HG02884 (cell line): Measurements from ENCODE around the gene ARMC3.

Source experiments
- ATAC-seq: cut with Tn5 transposase; IDR thresholded peaks from one replicate; pipeline ENCODE4 v1.9.1; 2021; ENCODE audit warnings: mild to moderate bottlenecking, moderate library complexity; ENCODE audit not compliant: unreplicated experiment

The ARMC3 gene

DNA sequence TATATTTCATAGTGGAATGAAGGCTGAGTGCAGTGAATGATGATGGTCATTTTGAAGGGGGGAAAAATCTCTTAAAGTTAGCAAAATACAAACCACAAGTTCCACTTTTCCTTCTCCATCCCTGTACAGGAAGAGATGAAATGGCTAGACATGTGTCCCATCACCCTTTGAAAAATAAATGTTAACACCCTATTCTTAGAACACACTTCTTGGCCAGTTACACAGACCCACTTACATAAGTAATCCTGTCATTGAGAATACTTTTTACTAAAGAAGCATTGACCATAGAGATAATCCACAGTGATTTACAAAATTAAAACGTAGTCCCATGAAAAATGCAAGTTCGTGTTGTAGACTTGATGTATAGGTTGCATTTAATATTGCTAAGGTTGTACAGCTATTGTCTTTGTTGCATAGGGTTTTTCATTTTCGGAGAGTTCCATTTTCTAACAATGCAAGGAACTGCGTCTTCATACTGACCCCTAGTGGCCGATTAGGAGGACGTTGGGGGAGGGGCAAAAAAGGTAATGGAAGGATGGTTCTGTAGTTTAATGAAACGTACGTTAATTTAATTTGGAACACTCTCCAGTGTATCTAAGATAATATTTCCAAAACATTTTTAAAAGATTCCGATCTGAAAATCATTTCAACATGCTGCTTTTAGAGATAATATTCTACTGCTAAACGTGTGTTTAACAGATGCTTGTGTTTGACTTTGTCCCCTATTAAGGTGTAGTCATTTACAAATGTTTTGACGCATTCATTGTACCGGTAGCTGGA is 60.9 kb downstream of the ARMC3 start:
- no peak for ATAC-seq

DNA sequence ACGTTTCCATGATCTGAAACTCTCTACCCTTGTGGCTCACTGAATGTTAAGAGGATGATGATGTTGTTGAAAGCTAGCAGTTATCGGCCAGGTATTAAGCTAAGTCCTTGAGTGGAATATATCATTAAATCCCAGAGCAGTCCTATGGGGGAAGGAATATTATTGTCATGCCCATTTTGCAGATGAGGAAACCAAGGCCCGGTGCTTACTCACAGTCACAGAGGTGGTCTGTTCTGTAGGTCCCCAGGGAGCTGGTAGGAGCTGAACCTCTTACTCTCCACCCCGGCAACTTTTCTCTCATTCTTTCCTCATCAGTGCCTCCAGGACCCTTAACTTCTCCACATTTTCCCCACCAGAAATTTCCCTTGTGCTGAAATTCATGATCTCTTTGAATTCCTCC is 62.6 kb downstream of the ARMC3 start:
- ATAC-seq, result no peak

- ATAC-seq, result no peak
Observed at GRCh38 chr10:22992075-22992474, 64.2 kb downstream of the ARMC3 start.

GRCh38 chr10:22992621-22993020 is 64.8 kb downstream of the ARMC3 start:
- ATAC-seq, result no peak

DNA sequence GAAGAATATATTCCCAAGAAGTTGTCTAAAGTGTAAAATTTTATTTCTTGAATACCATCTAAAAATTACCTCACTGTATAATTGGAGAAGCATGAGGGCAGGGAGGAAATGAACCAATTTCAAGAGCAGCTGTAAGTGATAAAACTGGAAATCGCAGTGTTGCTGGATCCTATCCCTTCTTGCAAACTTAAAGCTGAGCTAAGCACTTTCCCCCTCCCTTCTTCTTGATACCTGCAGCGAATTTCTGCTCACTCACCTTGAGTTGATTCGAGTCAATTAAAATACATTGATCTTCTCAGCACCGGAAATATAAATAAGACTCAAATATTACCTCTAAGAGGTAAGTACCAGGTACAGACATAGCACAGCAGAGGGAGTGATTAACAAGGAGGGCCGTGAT is 65.5 kb downstream of the ARMC3 start:
- no peak for ATAC-seq

GRCh38 chr10:22997096-22997495 is 69.2 kb downstream of the ARMC3 start:
- no peak for ATAC-seq

- ATAC-seq, result no peak
Observed at GRCh38 chr10:22998091-22998490, 70.2 kb downstream of the ARMC3 start.

DNA sequence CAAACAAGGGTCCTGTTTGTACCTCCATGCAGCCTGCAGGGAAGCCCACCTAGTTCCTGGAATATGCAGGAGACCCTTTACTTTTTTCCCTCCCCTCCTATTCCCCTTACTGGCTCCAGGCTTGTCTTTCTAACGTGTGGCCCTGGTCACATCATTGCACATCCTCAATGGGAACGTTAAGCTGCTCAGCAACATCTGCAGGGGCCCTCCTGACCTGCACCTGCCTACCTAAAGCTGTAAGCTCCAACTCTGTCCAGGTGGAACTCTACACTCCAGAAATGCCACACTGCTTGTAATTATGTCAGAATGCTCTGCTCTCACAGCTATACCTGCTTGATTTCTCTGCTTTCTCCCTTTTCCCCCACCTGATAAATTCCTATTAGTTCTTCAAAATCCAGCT is 72.1 kb downstream of the ARMC3 start:
- ATAC-seq, result no peak

- ATAC-seq, result no peak
Observed at GRCh38 chr10:23001901-23002516, 74.2 kb downstream of the ARMC3 start.

GRCh38 chr10:23005150-23005549 is 77.3 kb downstream of the ARMC3 start:
- ATAC-seq, result no peak

- ATAC-seq, result no peak
Observed at GRCh38 chr10:23013581-23014335, 85.9 kb downstream of the ARMC3 start.

- ATAC-seq, result peak; percentile 93
Observed at GRCh38 chr10:23015021-23015707, 87.3 kb downstream of the ARMC3 start.

DNA sequence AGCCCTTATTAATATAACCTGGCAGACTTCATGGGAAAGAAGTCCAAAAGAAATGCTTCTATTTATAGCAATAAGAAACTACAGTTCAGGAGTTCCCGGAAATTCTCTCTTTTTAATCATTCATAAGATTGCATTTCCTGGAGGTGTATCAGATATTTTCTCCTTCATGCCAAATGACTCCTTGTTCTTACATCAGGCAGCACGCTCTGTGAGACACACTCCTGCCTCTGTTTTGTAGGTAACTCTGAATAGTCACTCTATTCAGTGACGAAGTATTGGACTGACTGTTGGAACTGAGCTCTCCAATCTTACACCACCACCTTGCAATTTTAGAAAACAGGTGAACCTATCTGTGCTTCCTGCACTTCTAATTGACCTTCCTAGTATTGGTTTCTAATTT is 88.8 kb downstream of the ARMC3 start:
- no peak for ATAC-seq

GRCh38 chr10:23019633-23020032 is 91.8 kb downstream of the ARMC3 start:
- ATAC-seq, result no peak

GRCh38 chr10:23021430-23021829 is 93.6 kb downstream of the ARMC3 start:
- no peak for ATAC-seq

DNA sequence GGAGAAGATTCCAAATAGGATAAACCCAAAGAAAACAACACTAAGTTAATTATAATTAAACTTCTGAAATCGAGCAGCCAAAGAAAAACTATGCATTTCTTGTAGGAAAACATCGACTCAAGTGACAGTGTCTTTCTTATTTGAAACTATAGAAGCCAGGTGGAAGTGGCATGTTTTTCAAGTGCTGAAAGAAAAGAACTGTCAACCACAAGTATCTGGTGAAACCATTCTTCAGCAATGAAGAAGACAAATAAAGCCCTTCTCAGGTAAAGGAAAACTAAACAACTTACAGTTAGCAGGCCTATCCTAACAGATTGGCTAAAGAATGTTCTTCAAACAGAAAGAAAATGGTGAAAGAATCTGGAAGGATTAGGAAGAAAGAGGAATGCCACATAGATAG is 96.1 kb downstream of the ARMC3 start:
- ATAC-seq, result no peak

DNA sequence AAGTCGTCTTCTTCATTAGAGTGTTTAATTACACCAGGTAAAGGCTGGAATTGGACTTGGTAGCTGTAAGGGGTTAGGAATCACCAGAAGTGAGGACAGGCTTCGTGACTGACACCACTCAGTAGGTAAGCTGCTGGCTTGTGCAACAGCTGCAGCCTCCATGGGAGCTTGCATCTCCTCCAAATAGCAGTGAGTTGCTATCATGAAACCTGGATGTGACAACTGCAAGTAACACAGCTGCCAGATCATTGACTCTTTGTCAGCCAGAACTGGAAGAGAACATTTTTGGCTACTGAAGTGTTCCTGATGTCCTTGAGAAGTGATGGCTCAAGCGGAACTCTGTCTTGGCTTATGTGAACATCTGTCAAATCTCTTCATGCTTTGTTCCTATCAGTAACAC is 103.5 kb downstream of the ARMC3 start:
- no peak for ATAC-seq

DNA sequence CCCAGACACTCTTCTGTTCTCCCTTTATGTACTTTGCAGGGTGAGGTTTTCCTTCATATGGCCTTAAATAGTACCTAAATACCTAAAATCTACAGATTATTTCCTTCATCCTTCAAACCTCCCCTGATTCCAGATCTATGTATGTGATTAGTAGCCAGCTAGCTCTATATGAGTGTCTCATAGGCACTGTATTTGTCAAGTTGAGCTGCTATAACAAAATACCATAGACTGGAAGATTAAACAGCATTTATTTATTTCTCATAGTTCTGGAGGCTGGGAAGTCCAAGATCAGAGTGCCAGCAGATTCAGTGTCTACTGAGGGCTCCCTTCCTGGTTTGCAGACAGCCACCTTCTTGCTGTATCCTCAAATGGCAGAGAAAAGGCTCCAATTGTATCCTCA is 106.9 kb downstream of the ARMC3 start:
- ATAC-seq, result no peak

GRCh38 chr10:23035569-23035968 is 107.7 kb downstream of the ARMC3 start:
- no peak for ATAC-seq

GRCh38 chr10:23037152-23037551 is 109.3 kb downstream of the ARMC3 start:
- ATAC-seq, result no peak

- no peak for ATAC-seq
Observed at GRCh38 chr10:23037561-23037960, 109.7 kb downstream of the ARMC3 start.
